HEK293 (cell line): ENCODE results near the gene POLD4.

Experiments
- CTCF ChIA-PET: fragments of 350-600 bp; formaldehyde crosslinking; extraction: SDS; loops from one replicate; lab custom pipeline; 2021; ENCODE audit warnings: antibody characterized with exemption; lab: Yijun Ruan, JAX
- POLR2A ChIA-PET: fragments of 300-600 bp; formaldehyde crosslinking; extraction: SDS; loops from one replicate; lab custom pipeline; 2020; ENCODE audit warnings: antibody characterized with exemption, inconsistent platforms; lab: Yijun Ruan, JAX
- H3K27ac ChIP-seq: fragments of 200-500 bp; sonication (Bioruptor generic); 2 replicates; pipeline ENCODE4 v1.5.1; 2014; ENCODE audit warnings: low read depth, low read length, control low read depth, inconsistent platforms; ENCODE audit errors: extremely low read depth
- H3K36me3 ChIP-seq, 2 experiments: fragments of 200-500 bp in 1 of 2; sonication (Bioruptor generic) in 1 of 2; 1 replicate in 1 of 2; 2 replicates in 1 of 2; pipeline ENCODE4 v1.5.1; 2014 to 2017; ENCODE audit warnings: inconsistent platforms in 2 of 2, low read length in 2 of 2; ENCODE audit not compliant: control insufficient read depth in 2 of 2, insufficient read depth in 1 of 2
- H3K4me1 ChIP-seq: fragments of 200-500 bp; sonication (Bioruptor generic); 2 replicates; pipeline ENCODE4 v1.5.1; 2014; ENCODE audit warnings: mild to moderate bottlenecking, low read length, inconsistent platforms; ENCODE audit not compliant: control insufficient read depth, insufficient read depth
- H3K4me3 ChIP-seq: 2 replicates; pipeline ENCODE4 v1.5.1; 2011; ENCODE audit warnings: low read depth, mild to moderate bottlenecking, control low read depth, low read length, moderate library complexity
- H3K9me3 ChIP-seq: fragments of 200-500 bp; sonication (Bioruptor generic); 2 replicates; pipeline ENCODE4 v1.5.1; 2014; ENCODE audit warnings: low read depth, low read length, inconsistent platforms; ENCODE audit not compliant: control insufficient read depth, insufficient read depth
- AEBP2 ChIP-seq: fragments of 450-650 bp; formaldehyde crosslinking; IDR thresholded peaks from 2 replicates; pipeline ENCODE4 v1.5.1; 2016; ENCODE audit warnings: missing biosample characterization, missing genetic modification characterization, borderline replicate concordance
- ATF2 ChIP-seq: fragments of 450-650 bp; formaldehyde crosslinking; IDR thresholded peaks from 2 replicates; pipeline ENCODE4 v1.5.1; 2016; ENCODE audit warnings: missing biosample characterization, missing genetic modification characterization, low read depth
- BCL11B ChIP-seq: fragments of 450-650 bp; formaldehyde crosslinking; IDR thresholded peaks from 2 replicates; pipeline ENCODE4 v1.5.1; 2016; ENCODE audit warnings: low read depth, missing biosample characterization, missing genetic modification characterization
- BCL6B ChIP-seq: fragments of 450-650 bp; formaldehyde crosslinking; IDR thresholded peaks from 2 replicates; pipeline ENCODE4 v1.5.1; 2017; ENCODE audit warnings: missing biosample characterization, missing genetic modification characterization
- CTCF ChIP-seq: fragments of 450-650 bp; formaldehyde crosslinking; IDR thresholded peaks from 2 replicates; pipeline ENCODE4 v1.5.1; 2016; ENCODE audit warnings: missing biosample characterization, missing genetic modification characterization
- GFI1B ChIP-seq: fragments of 450-650 bp; formaldehyde crosslinking; IDR thresholded peaks from 2 replicates; pipeline ENCODE4 v1.5.1; 2016; ENCODE audit warnings: missing biosample characterization, missing genetic modification characterization
- KLF1 ChIP-seq: fragments of 450-650 bp; formaldehyde crosslinking; IDR thresholded peaks from 2 replicates; pipeline ENCODE4 v1.5.1; 2016; ENCODE audit warnings: missing biosample characterization, missing genetic modification characterization
- OVOL3 ChIP-seq: fragments of 450-650 bp; formaldehyde crosslinking; IDR thresholded peaks from 2 replicates; pipeline ENCODE4 v1.5.1; 2016; ENCODE audit warnings: missing biosample characterization, missing genetic modification characterization
- SP2 ChIP-seq: fragments of 450-650 bp; formaldehyde crosslinking; IDR thresholded peaks from 2 replicates; pipeline ENCODE4 v1.5.1; 2016; ENCODE audit warnings: missing biosample characterization, missing genetic modification characterization
- ZBTB20 ChIP-seq: fragments of 450-650 bp; formaldehyde crosslinking; IDR thresholded peaks from 2 replicates; pipeline ENCODE4 v1.5.1; 2016; ENCODE audit warnings: missing biosample characterization, missing genetic modification characterization
- ZFHX2 ChIP-seq: fragments of 450-650 bp; formaldehyde crosslinking; conservative IDR thresholded peaks from 2 replicates; pipeline ENCODE4 v1.5.1; 2016; ENCODE audit warnings: missing biosample characterization, missing genetic modification characterization
- ZFP69B ChIP-seq: fragments of 450-650 bp; formaldehyde crosslinking; IDR thresholded peaks from 2 replicates; pipeline ENCODE4 v1.5.1; 2016; ENCODE audit warnings: missing biosample characterization, missing genetic modification characterization
- ZNF114 ChIP-seq: fragments of 450-650 bp; formaldehyde crosslinking; IDR thresholded peaks from 2 replicates; pipeline ENCODE4 v1.5.0; 2017; ENCODE audit warnings: missing biosample characterization, missing genetic modification characterization
- ZNF132 ChIP-seq: fragments of 450-650 bp; formaldehyde crosslinking; IDR thresholded peaks from 2 replicates; pipeline ENCODE4 v1.5.1; 2017; ENCODE audit warnings: missing biosample characterization, missing genetic modification characterization, borderline replicate concordance
- ZNF24 ChIP-seq: fragments of 450-650 bp; formaldehyde crosslinking; IDR thresholded peaks from 2 replicates; pipeline ENCODE4 v1.5.1; 2016; ENCODE audit warnings: missing biosample characterization, missing genetic modification characterization
- ZNF548 ChIP-seq: fragments of 450-650 bp; formaldehyde crosslinking; IDR thresholded peaks from 2 replicates; pipeline ENCODE4 v1.5.1; 2016; ENCODE audit warnings: missing biosample characterization, missing genetic modification characterization
- ZSCAN5A ChIP-seq: fragments of 450-650 bp; formaldehyde crosslinking; IDR thresholded peaks from 2 replicates; pipeline ENCODE4 v1.5.1; 2016; ENCODE audit warnings: missing biosample characterization, missing genetic modification characterization
- ZXDB ChIP-seq: fragments of 450-650 bp; formaldehyde crosslinking; IDR thresholded peaks from 2 replicates; pipeline ENCODE4 v1.5.1; 2016; ENCODE audit warnings: missing biosample characterization, missing genetic modification characterization

POLD4 gene

GRCh38 chr11:67400251-67400941, 47.0 kb upstream of the POLD4 start:
- TF ChIP-seq ZFP69B (tag by site-specific recombination) (no peak), BCL6B (tag by site-specific recombination) (no peak), ZNF548 (tag by site-specific recombination) (no peak), ZBTB20 (tag by site-specific recombination) (peak; percentile 68; the same call in 1 of the 2 replicates), KLF1 (tag by site-specific recombination) (no peak), GFI1B (tag by site-specific recombination) (no peak), SP2 (0 out of 2 replicates have a peak, but pooled peaks have one; percentile 10)
- Histone ChIP-seq H3K9me3 (no peaks in the 10 kb centered on the region), H3K36me3 (peaks cover 0 to 51% of the 10 kb centered on the region in 2 experiments; a peak in 2 of 3 replicates), H3K4me3 (peak overlapping the region; percentile 79), H3K27ac (no peak overlapping the region), H3K4me1 (no peaks in the 10 kb centered on the region)
- CTCF ChIA-PET, result interaction anchor here (0.6 to 2.8 kb wide), 12 partner anchors 8 to 106 kb away, joined by 4 to 20 read pairs (median 7); partner anchors contain the start of genes PITPNM1, RAD9A and TMEM134
- POLR2A ChIA-PET, result interaction anchor here (1.0 to 3.3 kb wide), 15 partner anchors 8 to 105 kb away, joined by 3 to 53 read pairs (median 9); partner anchors contain the start of genes AIP, CORO1B, PITPNM1 and POLD4

GRCh38 chr11:67398661-67399563, 45.6 kb upstream of the POLD4 start:
- H3K4me3 ChIP-seq, result no peak overlapping the region
- TF ChIP-seq ZFHX2 (tag by site-specific recombination), result no peak
- TF ChIP-seq AEBP2 (tag by site-specific recombination), result no peak
- no peak for TF ChIP-seq OVOL3 (tag by site-specific recombination)
- no peak for TF ChIP-seq BCL11B (tag by site-specific recombination)
- TF ChIP-seq CTCF (tag by site-specific recombination), result no peak
- no peak for TF ChIP-seq ZSCAN5A (tag by site-specific recombination)
- no peak for TF ChIP-seq ZXDB
- no peak for TF ChIP-seq ZNF24
- TF ChIP-seq ZNF114 (tag by site-specific recombination), result no peak
- TF ChIP-seq ZNF132, result no peak
- no peak for TF ChIP-seq ATF2 (tag by site-specific recombination)
- peaks cover 0 to 60% of the 10 kb centered on the region in 2 experiments; a peak in 2 of 3 replicates for H3K36me3 ChIP-seq
- no peaks in the 10 kb centered on the region for H3K9me3 ChIP-seq
- no peaks in the 10 kb centered on the region for H3K4me1 ChIP-seq
- ChIA-PET CTCF (no interaction called here), POLR2A (no interaction called here)
- H3K27ac ChIP-seq, result no peak overlapping the region
